ENCODE data around the gene ABCF3.

ABCF3 gene

GRCh38 chr3:184177767-184178306 is 8.2 kb upstream of the ABCF3 start:
- no peak overlapping the region for H3K4me3 ChIP-seq (ENCODE audit: low read depth, low read length)
- no peak for TF ChIP-seq CTCF (IDR thresholded peaks at IDR 0.05; ENCODE audit: control insufficient read depth, extremely low read depth, insufficient read depth)
- no peak for DNase-seq (ENCODE audit: low read depth)

GRCh38 chr3:184178521-184179138 is 7.4 kb upstream of the ABCF3 start:
- DNase-seq (ENCODE audit: low read depth): no peak
- TF ChIP-seq CTCF (IDR thresholded peaks at IDR 0.05; ENCODE audit: control insufficient read depth, extremely low read depth, insufficient read depth): no peak
- H3K4me3 ChIP-seq (ENCODE audit: low read depth, low read length): no peak overlapping the region

- H3K4me3 ChIP-seq (ENCODE audit: low read depth, low read length): no peak overlapping the region
- DNase-seq (ENCODE audit: low read depth): no peak
- TF ChIP-seq CTCF (IDR thresholded peaks at IDR 0.05; ENCODE audit: control insufficient read depth, extremely low read depth, insufficient read depth): no peak
These were observed 5.8 kb upstream of the ABCF3 start for GRCh38 chr3:184180165-184180564.

GRCh38 chr3:184181596-184181995 is 4.4 kb upstream of the ABCF3 start:
- no peak overlapping the region for H3K4me3 ChIP-seq (ENCODE audit: low read depth, low read length)
- DNase-seq (ENCODE audit: low read depth): no peak
- no peak for TF ChIP-seq CTCF (IDR thresholded peaks at IDR 0.05; ENCODE audit: control insufficient read depth, extremely low read depth, insufficient read depth)

- DNase-seq (ENCODE audit: low read depth): no peak
- H3K4me3 ChIP-seq (ENCODE audit: low read depth, low read length): no peak overlapping the region
- TF ChIP-seq CTCF (IDR thresholded peaks at IDR 0.05; ENCODE audit: control insufficient read depth, extremely low read depth, insufficient read depth): no peak
These were observed 2.3 kb upstream of the ABCF3 start for GRCh38 chr3:184183679-184184078.

GRCh38 chr3:184184546-184185230 is 1.3 kb upstream of the ABCF3 start:
- no peak overlapping the region; the same call in 1 of the 2 replicates for H3K4me3 ChIP-seq (ENCODE audit: low read depth, low read length)
- no peak for DNase-seq (ENCODE audit: low read depth)
- no peak for TF ChIP-seq CTCF (IDR thresholded peaks at IDR 0.05; ENCODE audit: control insufficient read depth, extremely low read depth, insufficient read depth)

Data from LNCaP clone FGC (cell line).